ENCODE results near the gene TECTA. TPM values are rescaled to one million over a fixed set of nuclear protein-coding genes. Genes with fewer than 3 reads are reported as not detected.

TECTA gene
- total RNA-seq (2.9 and 5.2 TPM in 2 replicates), polyA plus RNA-seq (1.5 and 2.1 TPM in 2 replicates)

- no peak for TF ChIP-seq CTCF (IDR thresholded peaks at IDR 0.05; ENCODE audit: low read depth, low read length)
Observed at GRCh38 chr11:121100943-121101342, at the start of gene TECTA. TECTA (plus strand) TSS chr11:121101243; CDS start chr11:121102666, 1,423 bp downstream.

GRCh38 chr11:121053244-121053643 lies 47.8 kb upstream of the TECTA start:
- Histone ChIP-seq H3K4me3 (no peak overlapping the region), H3K27ac (no peak overlapping the region), H3K36me3 (peaks cover 71% of the 10 kb centered on the region), H3K9me3 (ENCODE audit: low read depth) (no peaks in the 10 kb centered on the region), H3K4me1 (ENCODE audit: low read depth) (no peaks in the 10 kb centered on the region), H3K27me3 (no peaks in the 10 kb centered on the region)
- no peak for DNase-seq (ENCODE audit: low read depth in 1 of 2, low spot score in 1 of 2)
- TF ChIP-seq CTCF (IDR thresholded peaks at IDR 0.05; ENCODE audit: low read depth, low read length): no peak

More at GRCh38 chr11:121100943-121101342, at the start of gene TECTA:
- peaks cover 7% of the 10 kb centered on the region for H3K4me1 ChIP-seq (ENCODE audit: low read depth)
- no peak within 1 kb of the TSS for H3K27ac ChIP-seq
- DNase-seq (ENCODE audit: low read depth in 1 of 2, low spot score in 1 of 2): no peak
- H3K4me3 ChIP-seq: no peak within 1 kb of the TSS
- H3K27me3 ChIP-seq: no peaks in the 10 kb centered on the region
- H3K36me3 ChIP-seq: no peaks in the 10 kb centered on the region
- no peaks in the 10 kb centered on the region for H3K9me3 ChIP-seq (ENCODE audit: low read depth)

- no peak for DNase-seq (ENCODE audit: low read depth in 1 of 2, low spot score in 1 of 2)
- peaks cover 76% of the 10 kb centered on the region for H3K36me3 ChIP-seq
- no peak for TF ChIP-seq CTCF (IDR thresholded peaks at IDR 0.05; ENCODE audit: low read depth, low read length)
- no peak overlapping the region for H3K4me3 ChIP-seq
- no peaks in the 10 kb centered on the region for H3K27me3 ChIP-seq
- no peak overlapping the region for H3K27ac ChIP-seq
- no peaks in the 10 kb centered on the region for H3K9me3 ChIP-seq (ENCODE audit: low read depth)
- no peaks in the 10 kb centered on the region for H3K4me1 ChIP-seq (ENCODE audit: low read depth)
Observed at GRCh38 chr11:121054266-121054665, 46.8 kb upstream of the TECTA start.

- H3K9me3 ChIP-seq (ENCODE audit: low read depth): no peaks in the 10 kb centered on the region
- no peak overlapping the region for H3K4me3 ChIP-seq
- no peak for TF ChIP-seq CTCF (IDR thresholded peaks at IDR 0.05; ENCODE audit: low read depth, low read length)
- DNase-seq (ENCODE audit: low read depth in 1 of 2, low spot score in 1 of 2): no peak
- H3K4me1 ChIP-seq (ENCODE audit: low read depth): no peaks in the 10 kb centered on the region
- H3K27me3 ChIP-seq: no peaks in the 10 kb centered on the region
- H3K36me3 ChIP-seq: peaks cover 75% of the 10 kb centered on the region
- no peak overlapping the region for H3K27ac ChIP-seq
Observed at GRCh38 chr11:121055076-121055475, 46.0 kb upstream of the TECTA start.

- H3K36me3 ChIP-seq: peaks cover 87% of the 10 kb centered on the region
- no peak overlapping the region for H3K4me3 ChIP-seq
- DNase-seq (ENCODE audit: low read depth in 1 of 2, low spot score in 1 of 2): no peak
- H3K27ac ChIP-seq: no peak overlapping the region
- H3K27me3 ChIP-seq: no peaks in the 10 kb centered on the region
- no peak for TF ChIP-seq CTCF (IDR thresholded peaks at IDR 0.05; ENCODE audit: low read depth, low read length)
- no peaks in the 10 kb centered on the region for H3K4me1 ChIP-seq (ENCODE audit: low read depth)
- no peaks in the 10 kb centered on the region for H3K9me3 ChIP-seq (ENCODE audit: low read depth)
Observed at GRCh38 chr11:121057922-121058321, 43.1 kb upstream of the TECTA start.

GRCh38 chr11:121058941-121059340 lies 42.1 kb upstream of the TECTA start:
- no peaks in the 10 kb centered on the region for H3K4me1 ChIP-seq (ENCODE audit: low read depth)

More at GRCh38 chr11:121058941-121059340, 42.1 kb upstream of the TECTA start:
- Histone ChIP-seq H3K9me3 (ENCODE audit: low read depth) (no peaks in the 10 kb centered on the region), H3K36me3 (peaks cover 81% of the 10 kb centered on the region), H3K27ac (no peak overlapping the region), H3K4me3 (no peak overlapping the region), H3K27me3 (no peaks in the 10 kb centered on the region)
- no peak for DNase-seq (ENCODE audit: low read depth in 1 of 2, low spot score in 1 of 2)
- no peak for TF ChIP-seq CTCF (IDR thresholded peaks at IDR 0.05; ENCODE audit: low read depth, low read length)
